ENCODE results near the gene CENPF. TPM values are rescaled to one million over a fixed set of nuclear protein-coding genes. Genes with fewer than 3 reads are reported as not detected.
"Not testable (repeated sequence)": the region's sequence is repeated elsewhere in the genome, so short reads cannot be mapped to it uniquely, and the experiment has no call there.

The CENPF gene
- polyA plus RNA-seq (ENCODE audit: insufficient read length): 22.4 TPM

GRCh38 chr1:214602764-214603657 lies at the start of gene CENPF:
TSS of gene CENPF (plus strand) at chr1:214603195. CDS start at chr1:214613755, 10,560 bp downstream.
- peak; percentile 96 for DNase-seq

GRCh38 chr1:214557952-214558735 lies 44.9 kb upstream of the CENPF start:
- no peak for DNase-seq

GRCh38 chr1:214563881-214564280 lies 39.1 kb upstream of the CENPF start:
- DNase-seq: no peak

- DNase-seq: no peak
Observed at GRCh38 chr1:214565310-214565709, 37.7 kb upstream of the CENPF start.

- DNase-seq: no peak
Observed at GRCh38 chr1:214566158-214567104, 36.6 kb upstream of the CENPF start.

- no peak for DNase-seq
Observed at GRCh38 chr1:214567481-214567980, 35.5 kb upstream of the CENPF start.

GRCh38 chr1:214568328-214568727 lies 34.7 kb upstream of the CENPF start:
- DNase-seq: no peak

- DNase-seq: no peak
Observed at GRCh38 chr1:214569357-214570004, 33.5 kb upstream of the CENPF start.

GRCh38 chr1:214570442-214570841 lies 32.6 kb upstream of the CENPF start:
- no peak for DNase-seq

- no peak for DNase-seq
Observed at GRCh38 chr1:214571281-214571680, 31.7 kb upstream of the CENPF start.

GRCh38 chr1:214573386-214574318 lies 29.3 kb upstream of the CENPF start:
- DNase-seq: no peak

GRCh38 chr1:214574598-214575411 lies 28.2 kb upstream of the CENPF start:
- no peak for DNase-seq

- DNase-seq: not testable (repeated sequence)
Observed at GRCh38 chr1:214576120-214576519, 26.9 kb upstream of the CENPF start.

GRCh38 chr1:214579183-214579582 lies 23.8 kb upstream of the CENPF start:
- DNase-seq: no peak

GRCh38 chr1:214581785-214582184 lies 21.2 kb upstream of the CENPF start:
- DNase-seq: no peak

GRCh38 chr1:214582289-214582891 lies 20.6 kb upstream of the CENPF start:
- no peak for DNase-seq

GRCh38 chr1:214583113-214583512 lies 19.9 kb upstream of the CENPF start:
- no peak for DNase-seq

GRCh38 chr1:214583824-214584554 lies 19.0 kb upstream of the CENPF start:
- DNase-seq: no peak

Data from hindlimb muscle (tissue), 1 donor.